HCT116 (cell line): ENCODE results near the gene CSNK1G1. TPM values are rescaled to one million over a fixed set of nuclear protein-coding genes. Genes with fewer than 3 reads are reported as not detected.

Experiments
- ATAC-seq: fragments of 200-7000 bp; cut with Tn5 transposase; 2 replicates; pipeline ENCODE4 v1.9.1; 2020; ENCODE audit warnings: mild to moderate bottlenecking, moderate library complexity
- Bru-seq: library from RNA; stranded (reverse); fragments of 400-500 nt; gene quantifications from one replicate; lab custom pipeline; 2021; lab: Mats Ljungman, UMichigan
- BruChase-seq, 2 experiments: library from RNA; stranded (reverse); fragments of 400-500 nt; gene quantifications; one replicate each; lab custom pipeline; 2021; lab: Mats Ljungman, UMichigan
- BruUV-seq: library from RNA; stranded (reverse); fragments of 400-500 nt; replicated peaks from 2 replicates; lab custom pipeline; 2021; lab: Mats Ljungman, UMichigan
- CTCF ChIA-PET: fragments of 300-600 bp; sonication (Branson Sonifier 250); formaldehyde crosslinking; loops from one replicate; lab custom pipeline; 2021; ENCODE audit warnings: antibody characterized with exemption; lab: Charles Lee
- POLR2A ChIA-PET: fragments of 300-600, 350-600 bp; sonication (Branson Sonifier 250); formaldehyde crosslinking; loops from one replicate; lab custom pipeline; 2021; ENCODE audit warnings: antibody characterized with exemption; lab: Charles Lee
- RAD21 ChIA-PET, 2 experiments: fragments of 300-600 bp; sonication (Branson Sonifier 250); formaldehyde crosslinking; loops; one replicate each; lab custom pipeline; 2023; ENCODE audit warnings: low total read pairs in 2 of 2; ENCODE audit not compliant: uncharacterized antibody in 2 of 2, unreplicated experiment in 2 of 2, low non-redundant PET in 1 of 2; lab: Charles Lee
- DNase-seq: peaks from one replicate; pipeline ENCODE4 v3.0.0-alpha.2; 2010; ENCODE audit warnings: low read depth, low spot score
- H2AFZ ChIP-seq: fragments of 200-600 bp; shearing (Covaris generic), sonication (generic); 2 replicates; pipeline ENCODE4 v1.6.1; 2017; ENCODE audit warnings: low read depth, mixed run types, mixed read lengths, antibody characterized with exemption, low read length; ENCODE audit not compliant: poor library complexity, severe bottlenecking
- H3K27ac ChIP-seq: 2 replicates; pipeline ENCODE4 v1.5.1; 2012; ENCODE audit warnings: low read depth, low read length
- H3K27me3 ChIP-seq: fragments of 200-600 bp; sonication (generic); 2 replicates; pipeline ENCODE4 v1.6.1; 2016; ENCODE audit warnings: mixed run types, low read length, mixed read lengths; ENCODE audit not compliant: insufficient read depth
- H3K36me3 ChIP-seq, 2 experiments: fragments of 200-500 bp in 1 of 2; fragments of 200-600 bp in 1 of 2; sonication (Bioruptor generic) in 1 of 2; sonication (generic) in 1 of 2; 2 replicates each; pipeline versions ENCODE4 v1.5.1 to v1.6.1; 2014 to 2016; ENCODE audit warnings: low read length in 2 of 2, inconsistent platforms in 1 of 2, mixed read lengths in 1 of 2, mixed run types in 1 of 2; ENCODE audit not compliant: insufficient read depth in 2 of 2, control insufficient read depth in 1 of 2
- H3K4me1 ChIP-seq, 2 experiments: fragments of 200-600 bp in 1 of 2; sonication (generic) in 1 of 2; 2 replicates each; pipeline versions ENCODE4 v1.5.1 to v1.6.1; 2012 to 2017; ENCODE audit warnings: low read length in 2 of 2, inconsistent platforms in 1 of 2, mild to moderate bottlenecking in 1 of 2, mixed read lengths in 1 of 2, mixed run types in 1 of 2, moderate library complexity in 1 of 2; ENCODE audit not compliant: insufficient read depth in 2 of 2, control insufficient read depth in 1 of 2
- H3K4me2 ChIP-seq: fragments of 200-600 bp; sonication (generic); 2 replicates; pipeline ENCODE4 v1.6.1; 2017; ENCODE audit warnings: mixed run types, low read length, mixed read lengths
- H3K4me3 ChIP-seq, 2 experiments: fragments of 200-600 bp in 1 of 2; sonication (generic) in 1 of 2; replicated peaks in 1 of 2; 2 replicates each; pipeline ENCODE4 v1.5.1; 2011 to 2016; ENCODE audit warnings: low read length in 2 of 2, control low read depth in 1 of 2, low read depth in 1 of 2, mild to moderate bottlenecking in 1 of 2, mixed read lengths in 1 of 2, mixed run types in 1 of 2
- H3K79me2 ChIP-seq: fragments of 200-600 bp; sonication (generic); 2 replicates; pipeline ENCODE4 v1.6.1; 2017; ENCODE audit warnings: mild to moderate bottlenecking, mixed run types, low read length, moderate library complexity, mixed read lengths; ENCODE audit not compliant: insufficient read depth
- H3K9ac ChIP-seq: fragments of 200-600 bp; sonication (generic); 2 replicates; pipeline ENCODE4 v1.6.1; 2016; ENCODE audit warnings: low read length, mixed read lengths
- H3K9me2 ChIP-seq: fragments of 200-600 bp; sonication (generic), shearing (Covaris generic); 2 replicates; pipeline ENCODE4 v1.6.1; 2017; ENCODE audit warnings: mixed run types, mild to moderate bottlenecking, moderate library complexity; ENCODE audit not compliant: insufficient read depth
- H3K9me3 ChIP-seq, 2 experiments: fragments of 200-500 bp in 1 of 2; fragments of 200-600 bp in 1 of 2; sonication (Bioruptor generic) in 1 of 2; sonication (generic) in 1 of 2; 2 replicates each; pipeline ENCODE4 v1.6.1; 2014 to 2017; ENCODE audit warnings: low read length in 2 of 2, mixed read lengths in 2 of 2, inconsistent platforms in 1 of 2, low read depth in 1 of 2, mild to moderate bottlenecking in 1 of 2, mixed run types in 1 of 2, moderate library complexity in 1 of 2; ENCODE audit not compliant: control insufficient read depth in 1 of 2, insufficient read depth in 1 of 2
- H4K20me1 ChIP-seq: fragments of 200-600 bp; sonication (generic), shearing (Covaris generic); 2 replicates; pipeline ENCODE4 v1.6.1; 2017; ENCODE audit warnings: mixed run types, mild to moderate bottlenecking, moderate library complexity; ENCODE audit not compliant: insufficient read depth
- CBX3 ChIP-seq: IDR thresholded peaks from 2 replicates; pipeline ENCODE4 v1.6.1; 2012; ENCODE audit warnings: low read depth
- CEBPB ChIP-seq: IDR thresholded peaks from 2 replicates; pipeline ENCODE4 v1.6.1; 2012; ENCODE audit warnings: low read depth
- EGR1 ChIP-seq: IDR thresholded peaks from 2 replicates; pipeline ENCODE4 v1.6.1; 2012; ENCODE audit warnings: low read depth
- ELF1 ChIP-seq: IDR thresholded peaks from 2 replicates; pipeline ENCODE4 v1.6.1; 2012; ENCODE audit warnings: low read depth, borderline replicate concordance
- EZH2 ChIP-seq: fragments of 200-600 bp; sonication (generic); IDR thresholded peaks from 2 replicates; pipeline ENCODE4 v1.6.1; 2017; ENCODE audit warnings: antibody characterized with exemption, mixed run types
- POLR2A ChIP-seq: IDR thresholded peaks from 2 replicates; pipeline ENCODE4 v1.7.0; 2011; ENCODE audit warnings: borderline replicate concordance; ENCODE audit not compliant: insufficient read depth, insufficient read length; ENCODE audit errors: extremely low read depth
- RAD21 ChIP-seq: IDR thresholded peaks from 2 replicates; pipeline ENCODE4 v1.6.1; 2012; ENCODE audit warnings: low read depth, mild to moderate bottlenecking
- SIN3A ChIP-seq: IDR thresholded peaks from 2 replicates; pipeline ENCODE4 v1.6.1; 2012; ENCODE audit warnings: low read depth
- SP1 ChIP-seq: IDR thresholded peaks from 2 replicates; pipeline ENCODE4 v1.6.1; 2012; ENCODE audit warnings: low read depth
- TCF7L2 ChIP-seq: IDR thresholded peaks from 2 replicates; pipeline ENCODE4 v1.7.0; 2011; ENCODE audit warnings: borderline replicate concordance, inconsistent platforms; ENCODE audit not compliant: insufficient read depth, insufficient read length; ENCODE audit errors: extremely low read depth
- ZBTB33 ChIP-seq: IDR thresholded peaks from 2 replicates; pipeline ENCODE4 v1.6.1; 2011; ENCODE audit warnings: mild to moderate bottlenecking, low read length, moderate library complexity; ENCODE audit not compliant: insufficient replicate concordance; ENCODE audit errors: extremely low read depth
- ZFX ChIP-seq: fragments of 450-650 bp; IDR thresholded peaks from 2 replicates; pipeline ENCODE4 v1.6.1; 2017
- ZNF274 ChIP-seq: fragments of 200-500 bp; sonication (Bioruptor generic); IDR thresholded peaks from 2 replicates; pipeline ENCODE4 v1.6.1; 2014; ENCODE audit warnings: mild to moderate bottlenecking, low read depth, low read length, inconsistent platforms
- intact Hi-C: fragments of 100-400 bp; cut with micrococcal nuclease; formaldehyde crosslinking; loops from 2 replicates; pipeline ENCODE4 v1.10.0; 2022
- long read RNA-seq: library from polyadenylated mRNA; unstranded; transcript quantifications from one replicate; pipeline ENCODE4 v2.0.0, GENCODE V29; 2021; ENCODE audit not compliant: unreplicated experiment
- polyA plus RNA-seq: library from polyadenylated mRNA; unstranded; fragments of >200 nt; gene quantifications from 2 replicates; pipeline ENCODE4 v1.2.1, GENCODE V29; 2012; ENCODE audit warnings: missing spikeins
- total RNA-seq: library from RNA; stranded (reverse); gene quantifications from one replicate; pipeline ENCODE4 v1.2.1, GENCODE V29; 2021; ENCODE audit not compliant: unreplicated experiment
- TF ChIP-seq, protein P1 (sequence below): IDR thresholded peaks from 2 replicates; pipeline ENCODE4 v1.6.1; 2012
- TF ChIP-seq, protein P2 (sequence below): IDR thresholded peaks from 2 replicates; pipeline ENCODE4 v1.6.1; 2012; ENCODE audit warnings: low read depth
- TF ChIP-seq, protein P3 (sequence below), 3 experiments: fragments of 200-600 bp in 1 of 3; sonication (generic) in 1 of 3; IDR thresholded peaks in 2 of 3; conservative IDR thresholded peaks in 1 of 3; 2 replicates each; pipeline ENCODE4 v1.5.1; 2012 to 2017; ENCODE audit warnings: low read depth in 2 of 3, low read length in 2 of 3, antibody characterized with exemption in 1 of 3, borderline replicate concordance in 1 of 3, control low read depth in 1 of 3, mild to moderate bottlenecking in 1 of 3, mixed read lengths in 1 of 3, mixed run types in 1 of 3, moderate library complexity in 1 of 3; ENCODE audit not compliant: insufficient read depth in 1 of 3

CSNK1G1 gene
- total RNA-seq (21.1 TPM), Bru-seq, nascent RNA (percentile 81 among the genes with signal in this experiment), BruChase-seq, experiment 1, labeled RNA remaining after a 6-hour chase (percentile 81 among the genes with signal in this experiment), BruChase-seq, experiment 2, labeled RNA remaining after a 2-hour chase (percentile 89 among the genes with signal in this experiment)
- 7.8 and 9.0 TPM in 2 replicates for polyA plus RNA-seq
- long read RNA-seq, full-length matches to known transcripts, result 11 of 38 reads
- long read RNA-seq, partial matches to known transcripts, result 4 of 38 reads
- long read RNA-seq, other reads (novel, unspliced or antisense), result 23 of 38 reads

DNA sequence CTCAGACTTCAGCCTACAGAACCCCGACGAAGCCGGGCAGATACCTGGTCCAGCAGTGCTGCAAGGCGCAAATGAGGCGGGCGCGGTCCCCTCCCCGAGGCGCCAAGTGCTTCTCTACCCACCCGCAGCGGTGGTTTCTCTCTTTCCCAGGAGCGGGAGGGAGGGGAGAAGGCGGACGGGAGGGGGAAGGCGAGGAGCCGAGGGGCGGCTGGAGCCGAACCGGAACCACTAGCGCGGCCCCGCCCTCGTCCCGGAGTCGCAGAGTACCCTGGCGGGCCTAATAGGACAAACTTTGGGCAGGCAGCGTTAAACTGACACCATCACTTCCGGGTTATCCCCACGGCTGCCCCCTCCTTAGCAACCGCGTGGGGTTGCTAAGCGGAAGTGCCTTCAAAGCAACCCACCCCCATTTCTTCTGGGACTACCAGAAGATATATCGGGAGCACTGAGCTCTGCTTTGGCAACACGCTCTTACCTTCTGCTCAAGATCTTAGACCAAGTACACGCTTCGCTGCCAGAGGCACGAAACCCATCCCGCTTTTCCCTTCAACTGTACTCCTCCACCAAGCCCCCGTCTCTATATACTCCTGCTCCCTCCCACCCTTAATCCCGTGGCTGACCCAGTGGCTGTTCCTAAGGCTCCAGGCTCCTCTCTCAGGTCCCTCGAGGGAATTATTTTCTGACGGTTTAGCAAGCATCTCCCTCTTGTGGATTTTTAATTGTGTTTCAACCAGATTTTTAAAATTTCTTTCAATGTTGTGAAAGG, at the start of gene CSNK1G1:
CSNK1G1 (minus strand) TSS at position 230 of the 766 bp plus-strand sequence. CDS start 55,674 bp downstream, outside the sequence.
- ChIA-PET CTCF (interaction anchor here (1.0 kb wide), 2 partner anchors 21 to 146 kb away, joined by 3 to 6 read pairs; no protein-coding TSS in a partner anchor), RAD21 (interaction anchor here in 1 of 2 experiments (1.0 kb wide), 1 partner anchor 193 kb away, joined by 3 read pairs; the partner anchor contains the start of gene PPIB), POLR2A (interaction anchor here (1.0 kb wide), 1 partner anchor 31 kb away, joined by 3 read pairs; the partner anchor contains the start of gene TRIP4)
- H3K79me2 ChIP-seq, result peaks cover 46% of the 10 kb centered on the region
- no peak within 1 kb of the TSS for H2AFZ ChIP-seq
- peak within 1 kb of the TSS; percentile 87 for H3K9ac ChIP-seq
- H3K4me2 ChIP-seq, result peak within 1 kb of the TSS; percentile 93
- peak within 1 kb of the TSS; percentile 78 to 93 for H3K4me3 ChIP-seq
- DNase-seq (peak; percentile 91), ATAC-seq (peak; percentile 95)
- no TSS peak for BruUV-seq
- H3K9me2 ChIP-seq, result no peaks in the 10 kb centered on the region
- H3K36me3 ChIP-seq, result peaks cover 0 to 4% of the 10 kb centered on the region in 2 experiments; a peak in 1 of 4 replicates
- H4K20me1 ChIP-seq, result 0 out of 2 replicates have a peak, but pooled peaks cover 3% of the 10 kb centered on the region
- H3K4me1 ChIP-seq, result peaks cover 9 to 19% of the 10 kb centered on the region in 2 experiments; a peak in 3 of 4 replicates
- H3K27ac ChIP-seq, result peak within 1 kb of the TSS; percentile 77
- H3K9me3 ChIP-seq, result no peaks in the 10 kb centered on the region
- H3K27me3 ChIP-seq, result no peaks in the 10 kb centered on the region
- intact Hi-C loops, result loop anchor here (1.0 to 5.0 kb wide), 2 partner anchors 147 to 204 kb away; partner anchors contain the start of gene SNX22
- TF ChIP-seq ELF1 (peak; percentile 97), ZBTB33 (no peak), ZNF274 (no peak), SP1 (peak; percentile 27; the same call in 1 of the 2 replicates), EGR1 (peak; percentile 80), EZH2 (no peak), POLR2A (no peak), ZFX (no peak), SIN3A (no peak), CBX3 (no peak), RAD21 (peak; percentile 70), TCF7L2 (peak; percentile 73), CEBPB (no peak)
- TF ChIP-seq, protein P1, sequence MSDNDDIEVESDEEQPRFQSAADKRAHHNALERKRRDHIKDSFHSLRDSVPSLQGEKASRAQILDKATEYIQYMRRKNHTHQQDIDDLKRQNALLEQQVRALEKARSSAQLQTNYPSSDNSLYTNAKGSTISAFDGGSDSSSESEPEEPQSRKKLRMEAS, result peak; percentile 33; the same call in 1 of the 2 replicates
- TF ChIP-seq, protein P2, sequence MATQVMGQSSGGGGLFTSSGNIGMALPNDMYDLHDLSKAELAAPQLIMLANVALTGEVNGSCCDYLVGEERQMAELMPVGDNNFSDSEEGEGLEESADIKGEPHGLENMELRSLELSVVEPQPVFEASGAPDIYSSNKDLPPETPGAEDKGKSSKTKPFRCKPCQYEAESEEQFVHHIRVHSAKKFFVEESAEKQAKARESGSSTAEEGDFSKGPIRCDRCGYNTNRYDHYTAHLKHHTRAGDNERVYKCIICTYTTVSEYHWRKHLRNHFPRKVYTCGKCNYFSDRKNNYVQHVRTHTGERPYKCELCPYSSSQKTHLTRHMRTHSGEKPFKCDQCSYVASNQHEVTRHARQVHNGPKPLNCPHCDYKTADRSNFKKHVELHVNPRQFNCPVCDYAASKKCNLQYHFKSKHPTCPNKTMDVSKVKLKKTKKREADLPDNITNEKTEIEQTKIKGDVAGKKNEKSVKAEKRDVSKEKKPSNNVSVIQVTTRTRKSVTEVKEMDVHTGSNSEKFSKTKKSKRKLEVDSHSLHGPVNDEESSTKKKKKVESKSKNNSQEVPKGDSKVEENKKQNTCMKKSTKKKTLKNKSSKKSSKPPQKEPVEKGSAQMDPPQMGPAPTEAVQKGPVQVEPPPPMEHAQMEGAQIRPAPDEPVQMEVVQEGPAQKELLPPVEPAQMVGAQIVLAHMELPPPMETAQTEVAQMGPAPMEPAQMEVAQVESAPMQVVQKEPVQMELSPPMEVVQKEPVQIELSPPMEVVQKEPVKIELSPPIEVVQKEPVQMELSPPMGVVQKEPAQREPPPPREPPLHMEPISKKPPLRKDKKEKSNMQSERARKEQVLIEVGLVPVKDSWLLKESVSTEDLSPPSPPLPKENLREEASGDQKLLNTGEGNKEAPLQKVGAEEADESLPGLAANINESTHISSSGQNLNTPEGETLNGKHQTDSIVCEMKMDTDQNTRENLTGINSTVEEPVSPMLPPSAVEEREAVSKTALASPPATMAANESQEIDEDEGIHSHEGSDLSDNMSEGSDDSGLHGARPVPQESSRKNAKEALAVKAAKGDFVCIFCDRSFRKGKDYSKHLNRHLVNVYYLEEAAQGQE, result no peak
- TF ChIP-seq, protein P3, sequence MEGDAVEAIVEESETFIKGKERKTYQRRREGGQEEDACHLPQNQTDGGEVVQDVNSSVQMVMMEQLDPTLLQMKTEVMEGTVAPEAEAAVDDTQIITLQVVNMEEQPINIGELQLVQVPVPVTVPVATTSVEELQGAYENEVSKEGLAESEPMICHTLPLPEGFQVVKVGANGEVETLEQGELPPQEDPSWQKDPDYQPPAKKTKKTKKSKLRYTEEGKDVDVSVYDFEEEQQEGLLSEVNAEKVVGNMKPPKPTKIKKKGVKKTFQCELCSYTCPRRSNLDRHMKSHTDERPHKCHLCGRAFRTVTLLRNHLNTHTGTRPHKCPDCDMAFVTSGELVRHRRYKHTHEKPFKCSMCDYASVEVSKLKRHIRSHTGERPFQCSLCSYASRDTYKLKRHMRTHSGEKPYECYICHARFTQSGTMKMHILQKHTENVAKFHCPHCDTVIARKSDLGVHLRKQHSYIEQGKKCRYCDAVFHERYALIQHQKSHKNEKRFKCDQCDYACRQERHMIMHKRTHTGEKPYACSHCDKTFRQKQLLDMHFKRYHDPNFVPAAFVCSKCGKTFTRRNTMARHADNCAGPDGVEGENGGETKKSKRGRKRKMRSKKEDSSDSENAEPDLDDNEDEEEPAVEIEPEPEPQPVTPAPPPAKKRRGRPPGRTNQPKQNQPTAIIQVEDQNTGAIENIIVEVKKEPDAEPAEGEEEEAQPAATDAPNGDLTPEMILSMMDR (IDR thresholded peaks at IDR 0.05 in 2 of 3, conservative IDR thresholded peaks at IDR 0.05 in 1 of 3; ENCODE audit: borderline replicate concordance in 1 of 3, insufficient read depth in 1 of 3, low read depth in 2 of 3, low read length in 2 of 3), result peak; percentile 21 to 87 (median 51); a peak in 4 of 6 replicates
